HT1080 (cell line): ENCODE data around the gene GALNTL6. TPM values are rescaled to one million over a fixed set of nuclear protein-coding genes. Genes with fewer than 3 reads are reported as not detected.
"Not testable (repeated sequence)": the region's sequence is repeated elsewhere in the genome, so short reads cannot be mapped to it uniquely, and the experiment has no call there.

Source experiments
- DNase-seq: peaks from one replicate; pipeline ENCODE4 v3.0.0-alpha.2; 2015; ENCODE audit warnings: low read depth
- total RNA-seq: library from RNA; depleted of rRNA; stranded (reverse); fragments of >200 nt; shearing (Covaris generic); gene quantifications from 2 replicates; pipeline ENCODE4 v1.2.3, GENCODE V29; 2014

GALNTL6 gene
- total RNA-seq, 1 experiment from 2014 or later, result not detected

- DNase-seq, result no peak
Observed at GRCh38 chr4:172369471-172369959, 556.3 kb downstream of the GALNTL6 start.

- DNase-seq, result no peak
Observed at GRCh38 chr4:172377486-172378140, 564.4 kb downstream of the GALNTL6 start.

GRCh38 chr4:172379834-172380233 is 566.6 kb downstream of the GALNTL6 start:
- no peak for DNase-seq

GRCh38 chr4:172390331-172390730 is 577.1 kb downstream of the GALNTL6 start:
- DNase-seq, result peak; percentile 52

GRCh38 chr4:172392741-172393140 is 579.5 kb downstream of the GALNTL6 start:
- no peak for DNase-seq

- DNase-seq, result no peak
Observed at GRCh38 chr4:172393220-172393619, 580.0 kb downstream of the GALNTL6 start.

- no peak for DNase-seq
Observed at GRCh38 chr4:172404676-172405075, 591.5 kb downstream of the GALNTL6 start.

GRCh38 chr4:172410363-172410762 is 597.2 kb downstream of the GALNTL6 start:
- no peak for DNase-seq

- no peak for DNase-seq
Observed at GRCh38 chr4:172411149-172411548, 597.9 kb downstream of the GALNTL6 start.

- DNase-seq, result no peak
Observed at GRCh38 chr4:172412851-172413580, 599.8 kb downstream of the GALNTL6 start.

GRCh38 chr4:172428979-172429378 is 615.8 kb downstream of the GALNTL6 start:
- DNase-seq, result not testable (repeated sequence)

- DNase-seq, result no peak
Observed at GRCh38 chr4:172480471-172480870, 667.3 kb downstream of the GALNTL6 start.

- DNase-seq, result no peak
Observed at GRCh38 chr4:172481802-172482508, 668.8 kb downstream of the GALNTL6 start.

GRCh38 chr4:172485007-172485406 is 671.8 kb downstream of the GALNTL6 start:
- no peak for DNase-seq

- DNase-seq, result no peak
Observed at GRCh38 chr4:172486531-172486930, 673.3 kb downstream of the GALNTL6 start.

GRCh38 chr4:172489861-172490260 is 676.7 kb downstream of the GALNTL6 start:
- no peak for DNase-seq

GRCh38 chr4:172495769-172496168 is 682.6 kb downstream of the GALNTL6 start:
- no peak for DNase-seq

GRCh38 chr4:172497321-172497720 is 684.1 kb downstream of the GALNTL6 start:
- no peak for DNase-seq

GRCh38 chr4:172514011-172514410 is 700.8 kb downstream of the GALNTL6 start:
- no peak for DNase-seq

GRCh38 chr4:172514801-172515200 is 701.6 kb downstream of the GALNTL6 start:
- DNase-seq, result no peak

- DNase-seq, result peak; percentile 65
Observed at GRCh38 chr4:172515266-172515879, 702.2 kb downstream of the GALNTL6 start.

- no peak for DNase-seq
Observed at GRCh38 chr4:172517391-172517790, 704.2 kb downstream of the GALNTL6 start.
